RWPE2 (cell line): Measurements from ENCODE around the gene CHST12.

Experiments
- ATAC-seq: fragments of 200-7000 bp; cut with Tn5 transposase; 3 replicates; pipeline ENCODE4 v1.9.1; 2021; ENCODE audit warnings: low read depth
- DNase-seq: peaks from one replicate; pipeline ENCODE4 v3.0.0-alpha.2; 2020; ENCODE audit warnings: low spot score
- H3K27ac ChIP-seq: fragments of 450-650 bp; 2 replicates; pipeline ENCODE4 v1.5.1; 2017; ENCODE audit warnings: mild to moderate bottlenecking; ENCODE audit not compliant: poor library complexity, severe bottlenecking
- H3K27me3 ChIP-seq: fragments of 250-450 bp; sonication (Bioruptor Pico); 2 replicates; pipeline ENCODE4 v1.5.1; 2021; ENCODE audit warnings: mild to moderate bottlenecking, moderate library complexity; ENCODE audit not compliant: insufficient read depth, poor library complexity, severe bottlenecking
- H3K36me3 ChIP-seq: fragments of 250-450 bp; sonication (Bioruptor Pico); 2 replicates; pipeline ENCODE4 v1.5.1; 2020; ENCODE audit warnings: low read depth, mild to moderate bottlenecking, moderate library complexity
- H3K4me1 ChIP-seq: fragments of 250-450 bp; sonication (Bioruptor Pico); 2 replicates; pipeline ENCODE4 v1.5.1; 2021; ENCODE audit warnings: mild to moderate bottlenecking, moderate library complexity; ENCODE audit not compliant: insufficient read depth, poor library complexity, severe bottlenecking
- H3K4me3 ChIP-seq: fragments of 250-450 bp; sonication (Bioruptor Pico); 2 replicates; pipeline ENCODE4 v1.5.1; 2021; ENCODE audit warnings: mild to moderate bottlenecking, moderate library complexity; ENCODE audit not compliant: severe bottlenecking
- H3K9me3 ChIP-seq: fragments of 250-450 bp; sonication (Bioruptor Pico); 2 replicates; pipeline ENCODE4 v1.5.1; 2021; ENCODE audit warnings: mild to moderate bottlenecking, moderate library complexity; ENCODE audit not compliant: severe bottlenecking
- TF ChIP-seq, protein P1 (sequence below): fragments of 450-650 bp; IDR thresholded peaks from one replicate; pipeline ENCODE4 v1.5.1; 2017; ENCODE audit warnings: mild to moderate bottlenecking, moderate library complexity; ENCODE audit not compliant: poor library complexity, severe bottlenecking

CHST12 gene

DNA sequence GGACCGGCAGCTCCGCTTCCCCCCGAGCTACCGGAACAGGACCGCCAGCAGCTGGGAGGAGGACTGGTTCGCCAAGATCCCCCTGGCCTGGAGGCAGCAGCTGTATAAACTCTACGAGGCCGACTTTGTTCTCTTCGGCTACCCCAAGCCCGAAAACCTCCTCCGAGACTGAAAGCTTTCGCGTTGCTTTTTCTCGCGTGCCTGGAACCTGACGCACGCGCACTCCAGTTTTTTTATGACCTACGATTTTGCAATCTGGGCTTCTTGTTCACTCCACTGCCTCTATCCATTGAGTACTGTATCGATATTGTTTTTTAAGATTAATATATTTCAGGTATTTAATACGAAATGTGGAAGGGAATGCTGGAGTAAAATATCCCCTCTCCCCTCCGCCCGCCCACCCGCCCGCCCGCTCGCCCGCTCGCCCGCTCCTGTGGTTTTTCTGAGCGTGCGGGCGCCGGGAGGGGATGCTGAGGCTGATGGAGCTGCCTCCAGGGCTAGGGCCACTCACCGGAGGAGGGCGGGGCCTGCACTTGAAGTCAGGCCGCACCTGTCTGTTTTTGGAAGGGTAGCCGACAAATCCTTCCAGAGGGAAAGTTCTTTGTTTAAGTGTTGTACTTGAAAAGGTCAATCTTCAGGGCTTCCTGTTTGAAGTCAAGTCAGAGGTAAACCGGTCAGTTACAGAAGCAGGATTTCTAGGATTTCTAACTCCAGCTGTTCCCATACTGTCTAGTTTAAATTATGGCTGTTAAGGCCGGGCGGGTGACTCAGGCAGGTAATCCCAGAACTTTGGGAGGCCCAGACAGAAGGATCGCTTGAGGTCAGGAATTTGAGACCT, 30.5 kb downstream of the CHST12 start:
- no peak overlapping the region for H3K4me3 ChIP-seq
- H3K27ac ChIP-seq: no peak overlapping the region
- TF ChIP-seq, protein P1, sequence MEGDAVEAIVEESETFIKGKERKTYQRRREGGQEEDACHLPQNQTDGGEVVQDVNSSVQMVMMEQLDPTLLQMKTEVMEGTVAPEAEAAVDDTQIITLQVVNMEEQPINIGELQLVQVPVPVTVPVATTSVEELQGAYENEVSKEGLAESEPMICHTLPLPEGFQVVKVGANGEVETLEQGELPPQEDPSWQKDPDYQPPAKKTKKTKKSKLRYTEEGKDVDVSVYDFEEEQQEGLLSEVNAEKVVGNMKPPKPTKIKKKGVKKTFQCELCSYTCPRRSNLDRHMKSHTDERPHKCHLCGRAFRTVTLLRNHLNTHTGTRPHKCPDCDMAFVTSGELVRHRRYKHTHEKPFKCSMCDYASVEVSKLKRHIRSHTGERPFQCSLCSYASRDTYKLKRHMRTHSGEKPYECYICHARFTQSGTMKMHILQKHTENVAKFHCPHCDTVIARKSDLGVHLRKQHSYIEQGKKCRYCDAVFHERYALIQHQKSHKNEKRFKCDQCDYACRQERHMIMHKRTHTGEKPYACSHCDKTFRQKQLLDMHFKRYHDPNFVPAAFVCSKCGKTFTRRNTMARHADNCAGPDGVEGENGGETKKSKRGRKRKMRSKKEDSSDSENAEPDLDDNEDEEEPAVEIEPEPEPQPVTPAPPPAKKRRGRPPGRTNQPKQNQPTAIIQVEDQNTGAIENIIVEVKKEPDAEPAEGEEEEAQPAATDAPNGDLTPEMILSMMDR: no peak
- no peaks in the 10 kb centered on the region for H3K27me3 ChIP-seq
- H3K9me3 ChIP-seq: peaks cover 4% of the 10 kb centered on the region
- ATAC-seq (no peak), DNase-seq (no peak)
- no peaks in the 10 kb centered on the region for H3K4me1 ChIP-seq
- no peaks in the 10 kb centered on the region for H3K36me3 ChIP-seq

DNA sequence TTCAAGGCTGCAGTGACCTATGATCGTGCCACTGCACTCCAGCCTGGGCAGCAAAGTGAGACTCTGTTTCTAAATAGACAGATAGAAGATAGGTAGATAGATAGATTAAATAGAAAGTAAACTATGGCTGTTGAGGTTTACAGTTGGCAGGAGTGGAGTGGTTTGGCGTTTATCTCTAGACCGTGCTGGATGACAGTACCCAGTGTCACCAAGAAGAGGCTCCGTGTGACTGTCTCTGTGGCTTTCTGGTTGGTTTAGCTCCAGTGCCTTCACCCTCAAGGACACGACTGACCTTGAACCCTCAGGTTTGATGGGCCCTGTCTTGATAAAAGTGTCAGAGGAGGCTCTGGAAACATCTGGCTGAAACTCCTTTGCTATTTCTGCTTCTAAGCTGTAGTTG, 31.7 kb downstream of the CHST12 start:
- Histone ChIP-seq H3K36me3 (no peaks in the 10 kb centered on the region), H3K4me3 (no peak overlapping the region), H3K9me3 (peaks cover 4% of the 10 kb centered on the region), H3K4me1 (no peaks in the 10 kb centered on the region), H3K27me3 (no peaks in the 10 kb centered on the region), H3K27ac (no peak overlapping the region)
- DNase-seq (no peak), ATAC-seq (no peak)
- TF ChIP-seq, protein P1: no peak

- no peaks in the 10 kb centered on the region for H3K27me3 ChIP-seq
- H3K27ac ChIP-seq: no peak overlapping the region
- no peak overlapping the region for H3K4me3 ChIP-seq
- DNase-seq (no peak), ATAC-seq (no peak)
- H3K9me3 ChIP-seq: no peaks in the 10 kb centered on the region
- no peaks in the 10 kb centered on the region for H3K4me1 ChIP-seq
- TF ChIP-seq, protein P1: no peak
- no peaks in the 10 kb centered on the region for H3K36me3 ChIP-seq
Measured at GRCh38 chr7:2436341-2437104, 33.1 kb downstream of the CHST12 start.

- no peaks in the 10 kb centered on the region for H3K27me3 ChIP-seq
- DNase-seq (no peak), ATAC-seq (no peak)
- no peak overlapping the region for H3K4me3 ChIP-seq
- no peaks in the 10 kb centered on the region for H3K36me3 ChIP-seq
- TF ChIP-seq, protein P1: no peak
- no peaks in the 10 kb centered on the region for H3K9me3 ChIP-seq
- no peaks in the 10 kb centered on the region for H3K4me1 ChIP-seq
- no peak overlapping the region for H3K27ac ChIP-seq
Measured at GRCh38 chr7:2437136-2437535, 33.7 kb downstream of the CHST12 start.
